ENCODE results near the gene ANKS6. TPM values are rescaled to one million over a fixed set of nuclear protein-coding genes. Genes with fewer than 3 reads are reported as not detected.
"Not testable (repeated sequence)": the region's sequence is repeated elsewhere in the genome, so short reads cannot be mapped to it uniquely, and the experiment has no call there.

Gene ANKS6
- total RNA-seq, 1 donor from 2014 or later, result 17.2 TPM

- no peak overlapping the region for H3K27ac Mint-ChIP-seq (ENCODE audit: unreplicated experiment)
These were observed 108.4 kb downstream of the ANKS6 start for GRCh38 chr9:98687911-98688310.

GRCh38 chr9:98686961-98687855 lies 109.1 kb downstream of the ANKS6 start:
- H3K9me3 Mint-ChIP-seq (ENCODE audit: unreplicated experiment), result no peaks in the 10 kb centered on the region

More at GRCh38 chr9:98687911-98688310, 108.4 kb downstream of the ANKS6 start:
- TF ChIP-seq CTCF (IDR thresholded peaks at IDR 0.05; ENCODE audit: unreplicated experiment), result no peak
- H3K9me3 Mint-ChIP-seq (ENCODE audit: unreplicated experiment), result no peaks in the 10 kb centered on the region
- no peak overlapping the region for H3K4me3 Mint-ChIP-seq (ENCODE audit: unreplicated experiment)
- H3K27me3 Mint-ChIP-seq (ENCODE audit: unreplicated experiment), result peaks cover 4% of the 10 kb centered on the region
- peaks cover 7% of the 10 kb centered on the region for H3K4me1 Mint-ChIP-seq (ENCODE audit: unreplicated experiment)
- no peaks in the 10 kb centered on the region for H3K36me3 Mint-ChIP-seq (ENCODE audit: low read depth, unreplicated experiment)
- DNase-seq (ENCODE audit: low spot score), result no peak

GRCh38 chr9:98684816-98685215 lies 111.5 kb downstream of the ANKS6 start:
- not testable (repeated sequence) for H3K9me3 Mint-ChIP-seq (ENCODE audit: unreplicated experiment); H3K4me1 Mint-ChIP-seq (ENCODE audit: unreplicated experiment); H3K4me3 Mint-ChIP-seq (ENCODE audit: unreplicated experiment); H3K27ac Mint-ChIP-seq (ENCODE audit: unreplicated experiment); H3K27me3 Mint-ChIP-seq (ENCODE audit: unreplicated experiment); DNase-seq (ENCODE audit: low spot score); H3K36me3 Mint-ChIP-seq (ENCODE audit: low read depth, unreplicated experiment)

More at GRCh38 chr9:98686961-98687855, 109.1 kb downstream of the ANKS6 start:
- Mint-ChIP-seq H3K27me3 (ENCODE audit: unreplicated experiment) (peaks cover 4% of the 10 kb centered on the region), H3K36me3 (ENCODE audit: low read depth, unreplicated experiment) (no peaks in the 10 kb centered on the region), H3K27ac (ENCODE audit: unreplicated experiment) (no peak overlapping the region), H3K4me1 (ENCODE audit: unreplicated experiment) (peaks cover 7% of the 10 kb centered on the region), H3K4me3 (ENCODE audit: unreplicated experiment) (no peak overlapping the region)
- DNase-seq (ENCODE audit: low spot score), result no peak
- TF ChIP-seq CTCF (IDR thresholded peaks at IDR 0.05; ENCODE audit: unreplicated experiment), result no peak

Other genes starting within 250 kb of the ANKS6 start
- gene GABBR2, start 87.6 kb downstream of the ANKS6 start, total RNA-seq (ENCODE audit: unreplicated experiment), result 0.46 TPM
- 1.7 TPM for gene GALNT12, start 11.1 kb upstream of the ANKS6 start, total RNA-seq (ENCODE audit: unreplicated experiment)
- gene COL15A1, start 147.4 kb upstream of the ANKS6 start, total RNA-seq (ENCODE audit: unreplicated experiment), result 24.0 TPM